ENCODE measurements around the gene ARHGAP8.

DNA sequence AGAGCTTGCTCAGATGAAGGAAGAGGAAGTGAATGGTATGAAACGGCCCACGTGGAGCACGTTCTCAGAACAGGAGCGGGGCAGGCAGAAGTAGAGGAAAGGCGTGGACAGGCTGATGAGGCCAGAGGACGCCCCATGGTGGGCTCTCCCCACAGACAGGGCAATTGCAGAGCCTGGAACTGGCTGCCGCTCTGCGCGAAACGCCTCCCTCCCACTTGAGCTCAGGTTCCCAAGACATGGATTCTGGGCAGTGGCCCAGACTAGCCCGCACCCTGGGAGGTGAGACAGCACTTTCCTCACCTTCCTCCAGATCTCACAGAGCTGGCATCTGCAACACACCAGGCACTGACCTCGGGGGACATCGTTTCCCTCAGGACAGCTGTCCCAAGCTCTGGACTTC is 139.9 kb downstream of the ARHGAP8 start:
- TF ChIP-seq, protein P1, sequence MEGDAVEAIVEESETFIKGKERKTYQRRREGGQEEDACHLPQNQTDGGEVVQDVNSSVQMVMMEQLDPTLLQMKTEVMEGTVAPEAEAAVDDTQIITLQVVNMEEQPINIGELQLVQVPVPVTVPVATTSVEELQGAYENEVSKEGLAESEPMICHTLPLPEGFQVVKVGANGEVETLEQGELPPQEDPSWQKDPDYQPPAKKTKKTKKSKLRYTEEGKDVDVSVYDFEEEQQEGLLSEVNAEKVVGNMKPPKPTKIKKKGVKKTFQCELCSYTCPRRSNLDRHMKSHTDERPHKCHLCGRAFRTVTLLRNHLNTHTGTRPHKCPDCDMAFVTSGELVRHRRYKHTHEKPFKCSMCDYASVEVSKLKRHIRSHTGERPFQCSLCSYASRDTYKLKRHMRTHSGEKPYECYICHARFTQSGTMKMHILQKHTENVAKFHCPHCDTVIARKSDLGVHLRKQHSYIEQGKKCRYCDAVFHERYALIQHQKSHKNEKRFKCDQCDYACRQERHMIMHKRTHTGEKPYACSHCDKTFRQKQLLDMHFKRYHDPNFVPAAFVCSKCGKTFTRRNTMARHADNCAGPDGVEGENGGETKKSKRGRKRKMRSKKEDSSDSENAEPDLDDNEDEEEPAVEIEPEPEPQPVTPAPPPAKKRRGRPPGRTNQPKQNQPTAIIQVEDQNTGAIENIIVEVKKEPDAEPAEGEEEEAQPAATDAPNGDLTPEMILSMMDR (IDR thresholded peaks at IDR 0.05) = no peak
- TF ChIP-seq POLR2A (IDR thresholded peaks at IDR 0.05) = no peak
